Smooth muscle cell of the brain vasculature (primary cell): Measurements from ENCODE around the gene SNPH.

Source experiments
- DNase-seq: peaks from one replicate; pipeline ENCODE4 v3.0.0-alpha.2; 2012; ENCODE audit warnings: low read depth, low spot score

SNPH gene

GRCh38 chr20:1307171-1307570, 41.1 kb downstream of the SNPH start:
- DNase-seq = no peak

- DNase-seq = no peak
These were observed 41.5 kb downstream of the SNPH start for GRCh38 chr20:1307571-1307971.

GRCh38 chr20:1308067-1308701, 42.1 kb downstream of the SNPH start:
- no peak for DNase-seq

GRCh38 chr20:1308702-1309095, 42.6 kb downstream of the SNPH start:
- DNase-seq = no peak

- no peak for DNase-seq
These were observed 43.3 kb downstream of the SNPH start for GRCh38 chr20:1309439-1309847.

- DNase-seq = no peak
These were observed 44.0 kb downstream of the SNPH start for GRCh38 chr20:1310071-1310470.

- DNase-seq = no peak
These were observed 44.6 kb downstream of the SNPH start for GRCh38 chr20:1310506-1311190.

- DNase-seq = no peak
These were observed 46.2 kb downstream of the SNPH start for GRCh38 chr20:1312308-1312707.

GRCh38 chr20:1312904-1313235, 46.8 kb downstream of the SNPH start:
- no peak for DNase-seq

- peak; percentile 60 for DNase-seq
These were observed 47.3 kb downstream of the SNPH start for GRCh38 chr20:1313236-1313964.

GRCh38 chr20:1315804-1316203, 49.7 kb downstream of the SNPH start:
- no peak for DNase-seq

- DNase-seq = no peak
These were observed 51.6 kb downstream of the SNPH start for GRCh38 chr20:1317545-1318255.

GRCh38 chr20:1319051-1319450, 53.0 kb downstream of the SNPH start:
- no peak for DNase-seq

GRCh38 chr20:1319462-1319861, 53.4 kb downstream of the SNPH start:
- DNase-seq = no peak

GRCh38 chr20:1320016-1320415, 53.9 kb downstream of the SNPH start:
- no peak for DNase-seq

GRCh38 chr20:1320902-1321653, 55.0 kb downstream of the SNPH start:
- no peak for DNase-seq

GRCh38 chr20:1321654-1321939, 55.5 kb downstream of the SNPH start:
- DNase-seq = no peak

- no peak for DNase-seq
These were observed 56.6 kb downstream of the SNPH start for GRCh38 chr20:1322511-1323245.

- no peak for DNase-seq
These were observed 57.2 kb downstream of the SNPH start for GRCh38 chr20:1323256-1323655.

GRCh38 chr20:1323830-1324597, 57.9 kb downstream of the SNPH start:
- DNase-seq = no peak
